SKM-1 treated with dmso at 0.1 percent for 144 hours (cell line): ENCODE results near the gene PPP2R3B.
"Not testable (repeated sequence)": the region's sequence is repeated elsewhere in the genome, so short reads cannot be mapped to it uniquely, and the experiment has no call there.

Experiments
- DNase-seq: peaks from one replicate; lab custom pipeline; 2025; ENCODE audit not compliant: unreplicated experiment; lab: John Stamatoyannopoulos, UW

Gene PPP2R3B

GRCh38 chrX:324664-325063 is 62.0 kb downstream of the PPP2R3B start:
- DNase-seq: not testable (repeated sequence)

GRCh38 chrX:323721-324628 is 62.7 kb downstream of the PPP2R3B start:
- DNase-seq: no peak

GRCh38 chrX:320126-320783 is 66.5 kb downstream of the PPP2R3B start:
- no peak for DNase-seq

GRCh38 chrX:319579-320125 is 67.1 kb downstream of the PPP2R3B start:
- no peak for DNase-seq

GRCh38 chrX:318739-319578 is 67.7 kb downstream of the PPP2R3B start, which contains the start of gene GTPBP6:
GTPBP6 (minus strand) TSS chrX:318796; CDS start chrX:318787, 9 bp downstream.
- DNase-seq: no peak

- no peak for DNase-seq
These were observed 68.5 kb downstream of the PPP2R3B start for GRCh38 chrX:318068-318738.

- DNase-seq: no peak
These were observed 69.2 kb downstream of the PPP2R3B start for GRCh38 chrX:317424-318067.

- no peak for DNase-seq
These were observed 70.1 kb downstream of the PPP2R3B start for GRCh38 chrX:316351-317325.

GRCh38 chrX:314781-315595 is 71.7 kb downstream of the PPP2R3B start:
- no peak for DNase-seq

GRCh38 chrX:314049-314448 is 72.7 kb downstream of the PPP2R3B start:
- DNase-seq: no peak

- DNase-seq: no peak
These were observed 73.2 kb downstream of the PPP2R3B start for GRCh38 chrX:313546-313945.

GRCh38 chrX:312621-313331 is 73.9 kb downstream of the PPP2R3B start:
- no peak for DNase-seq

- DNase-seq: no peak
These were observed 75.3 kb downstream of the PPP2R3B start for GRCh38 chrX:311156-312129.

GRCh38 chrX:310621-311155 is 76.0 kb downstream of the PPP2R3B start:
- DNase-seq: no peak

GRCh38 chrX:308821-309520 is 77.7 kb downstream of the PPP2R3B start:
- DNase-seq: no peak
